ENCODE measurements around the gene PIK3CA. TPM values are rescaled to one million over a fixed set of nuclear protein-coding genes. Genes with fewer than 3 reads are reported as not detected.

The PIK3CA gene
- total and polyA plus RNA-seq, 10 of the 15 experiments (the other 5 are each of a cell fraction or from before 2014, with no cell fraction given): 3.0 to 18.6 (median 9.0) TPM

DNA sequence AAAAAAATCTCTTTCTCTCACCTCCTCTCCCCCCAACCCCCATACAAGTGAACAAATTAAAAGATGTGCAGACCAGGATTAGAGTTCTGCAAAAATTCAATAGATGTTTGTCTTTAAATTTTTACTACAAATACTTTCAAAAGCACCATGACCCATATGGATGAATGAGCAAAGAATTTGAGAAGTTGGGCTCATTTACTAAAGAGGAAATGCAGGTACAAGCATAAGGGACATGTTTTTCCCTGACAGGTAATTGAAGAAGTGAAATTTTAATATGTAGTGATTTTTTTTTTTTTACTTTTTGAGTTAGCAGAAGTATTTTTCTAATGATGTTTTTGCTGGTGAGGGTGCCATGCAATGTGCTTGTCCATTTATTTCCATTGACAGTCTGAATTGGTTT lies 15.3 kb downstream of the PIK3CA start:
- FAIRE-seq: no peak
- no peak overlapping the region for H3K27ac ChIP-seq (ENCODE audit: control insufficient read depth, insufficient read depth)
- H3K4me2 ChIP-seq (ENCODE audit: control insufficient read depth, insufficient read depth): no peak overlapping the region
- no peak overlapping the region for H2AFZ ChIP-seq (ENCODE audit: control insufficient read depth, low read depth, low read length)
- BruUV-seq (replicated peaks): no TSS peak
- H3K27me3 ChIP-seq (replicated peaks in 1 of 2; ENCODE audit: control insufficient read depth in 2 of 2, insufficient read depth in 2 of 2, low read length in 1 of 2): no peaks in the 10 kb centered on the region
- TF ChIP-seq YY1 (IDR thresholded peaks at IDR 0.05; ENCODE audit: low read depth, low read length) (no peak), SMC3 (IDR thresholded peaks at IDR 0.05; ENCODE audit: borderline replicate concordance, low read length) (no peak), HDGF (IDR thresholded peaks at IDR 0.05) (no peak), MYB (IDR thresholded peaks at IDR 0.05; ENCODE audit: borderline replicate concordance, low read depth, low read length) (no peak), PAX8 (IDR thresholded peaks at IDR 0.05) (no peak), PML (IDR thresholded peaks at IDR 0.05; ENCODE audit: low read length) (no peak), POLR2AphosphoS5 (IDR thresholded peaks at IDR 0.05; ENCODE audit: low read length) (no peak), ZSCAN29 (IDR thresholded peaks at IDR 0.05) (no peak)
- TF ChIP-seq, protein P1, sequence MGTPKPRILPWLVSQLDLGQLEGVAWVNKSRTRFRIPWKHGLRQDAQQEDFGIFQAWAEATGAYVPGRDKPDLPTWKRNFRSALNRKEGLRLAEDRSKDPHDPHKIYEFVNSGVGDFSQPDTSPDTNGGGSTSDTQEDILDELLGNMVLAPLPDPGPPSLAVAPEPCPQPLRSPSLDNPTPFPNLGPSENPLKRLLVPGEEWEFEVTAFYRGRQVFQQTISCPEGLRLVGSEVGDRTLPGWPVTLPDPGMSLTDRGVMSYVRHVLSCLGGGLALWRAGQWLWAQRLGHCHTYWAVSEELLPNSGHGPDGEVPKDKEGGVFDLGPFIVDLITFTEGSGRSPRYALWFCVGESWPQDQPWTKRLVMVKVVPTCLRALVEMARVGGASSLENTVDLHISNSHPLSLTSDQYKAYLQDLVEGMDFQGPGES (IDR thresholded peaks at IDR 0.05): no peak
- H3K4me3 ChIP-seq: no peak overlapping the region
- H3K79me2 ChIP-seq (ENCODE audit: control insufficient read depth, insufficient read depth, low read length): peaks cover 9% of the 10 kb centered on the region
- intact Hi-C loops (cut with micrococcal nuclease; ENCODE audit: unreplicated experiment) (no loop called here), in situ Hi-C loops (cut with MboI) (no loop called here)
- H3K9me3 ChIP-seq (replicated peaks; ENCODE audit: control insufficient read depth, insufficient read depth, low read length): no peaks in the 10 kb centered on the region; the same call in 2 of the 3 replicates
- ChIA-PET CTCF (interaction anchor here (0.8 kb wide), 1 partner anchor 10 kb away, joined by 4 read pairs; no protein-coding TSS in a partner anchor), RAD21 (ENCODE audit: unreplicated experiment) (no interaction called here), SMC1A (ENCODE audit: uncharacterized antibody, unreplicated experiment) (interaction anchor here (1.1 to 1.2 kb wide), 2 partner anchors 14 to 19 kb away, joined by 3 read pairs; no protein-coding TSS in a partner anchor), POLR2A (no interaction called here)
- no peaks in the 10 kb centered on the region; a peak in 1 of 4 replicates for H3K36me3 ChIP-seq (ENCODE audit: control insufficient read depth in 2 of 2, insufficient read depth in 2 of 2, low read length in 1 of 2)
- H4K20me1 ChIP-seq (ENCODE audit: control insufficient read depth, insufficient read depth): no peaks in the 10 kb centered on the region
- no peak for DNase-seq (ENCODE audit: low read depth, low spot score)
- ATAC-seq: no peak
- H3K9ac ChIP-seq (ENCODE audit: control insufficient read depth, insufficient read depth, low read length): no peak overlapping the region
- H3K4me1 ChIP-seq (ENCODE audit: control insufficient read depth, insufficient read depth, low read length): peaks cover 8% of the 10 kb centered on the region; the same call in 1 of the 2 replicates

DNA sequence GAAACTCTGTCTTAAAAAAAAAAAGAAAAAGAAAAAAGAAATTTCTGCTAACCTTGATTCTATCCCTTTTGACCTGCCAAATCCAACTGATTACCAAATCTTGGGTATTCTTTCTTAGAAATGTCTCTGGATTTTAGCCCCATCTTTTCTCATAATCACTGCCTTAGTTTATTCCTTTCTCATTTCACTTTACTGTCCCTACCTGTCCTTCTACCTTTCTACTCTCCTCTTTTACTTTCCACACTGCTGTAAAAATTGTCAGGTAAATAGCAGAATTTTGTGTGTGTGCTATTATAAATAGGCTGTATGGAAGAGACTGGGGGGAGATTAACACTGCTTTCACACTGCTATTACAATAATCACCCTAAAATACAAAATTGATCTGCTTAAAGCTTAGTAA lies 16.7 kb downstream of the PIK3CA start:
- H3K27me3 ChIP-seq (replicated peaks in 1 of 2; ENCODE audit: control insufficient read depth in 2 of 2, insufficient read depth in 2 of 2, low read length in 1 of 2): no peaks in the 10 kb centered on the region
- ATAC-seq (no peak), FAIRE-seq (no peak), DNase-seq (ENCODE audit: low read depth, low spot score) (no peak)
- SMC1A ChIA-PET (ENCODE audit: uncharacterized antibody, unreplicated experiment): no interaction called here
- no TSS peak for BruUV-seq (replicated peaks)
- no peaks in the 10 kb centered on the region for H3K36me3 ChIP-seq (ENCODE audit: control insufficient read depth in 2 of 2, insufficient read depth in 2 of 2, low read length in 1 of 2)
- no peaks in the 10 kb centered on the region for H4K20me1 ChIP-seq (ENCODE audit: control insufficient read depth, insufficient read depth)
- H2AFZ ChIP-seq (ENCODE audit: control insufficient read depth, low read depth, low read length): no peak overlapping the region
- no peak overlapping the region for H3K4me2 ChIP-seq (ENCODE audit: control insufficient read depth, insufficient read depth)
- H3K9me3 ChIP-seq (replicated peaks; ENCODE audit: control insufficient read depth, insufficient read depth, low read length): no peaks in the 10 kb centered on the region; the same call in 2 of the 3 replicates
- POLR2A ChIA-PET: no interaction called here
- peaks cover 3% of the 10 kb centered on the region; the same call in 1 of the 2 replicates for H3K4me1 ChIP-seq (ENCODE audit: control insufficient read depth, insufficient read depth, low read length)
- intact Hi-C loops (cut with micrococcal nuclease; ENCODE audit: unreplicated experiment) (no loop called here), in situ Hi-C loops (cut with MboI) (no loop called here)
- no peak overlapping the region for H3K4me3 ChIP-seq
- CTCF ChIA-PET: interaction anchor here (1.5 kb wide), 1 partner anchor 8 kb away, joined by 3 read pairs; no protein-coding TSS in a partner anchor
- no peak overlapping the region for H3K9ac ChIP-seq (ENCODE audit: control insufficient read depth, insufficient read depth, low read length)
- RAD21 ChIA-PET (ENCODE audit: unreplicated experiment): no interaction called here
- H3K27ac ChIP-seq (ENCODE audit: control insufficient read depth, insufficient read depth): no peak overlapping the region
- peaks cover 4% of the 10 kb centered on the region for H3K79me2 ChIP-seq (ENCODE audit: control insufficient read depth, insufficient read depth, low read length)
- TF ChIP-seq YY1 (IDR thresholded peaks at IDR 0.05; ENCODE audit: low read depth, low read length): no peak
- TF ChIP-seq ETV6 (conservative IDR thresholded peaks at IDR 0.05 in 1 of 2, IDR thresholded peaks at IDR 0.05 in 1 of 2; ENCODE audit: borderline replicate concordance in 1 of 2, low read depth in 1 of 2): no peak
- no peak for TF ChIP-seq SREBF1 (IDR thresholded peaks at IDR 0.05; ENCODE audit: low read length)
- TF ChIP-seq ZNF384 (IDR thresholded peaks at IDR 0.05; ENCODE audit: borderline replicate concordance, low read depth, low read length): no peak
- no peak for TF ChIP-seq EGR1 (IDR thresholded peaks at IDR 0.05; ENCODE audit: borderline replicate concordance in 1 of 2, low read depth in 2 of 2, low read length in 2 of 2)
- TF ChIP-seq GABPA (IDR thresholded peaks at IDR 0.05; ENCODE audit: low read depth): no peak
- TF ChIP-seq PAX8 (IDR thresholded peaks at IDR 0.05): no peak
- TF ChIP-seq SMAD1 (IDR thresholded peaks at IDR 0.05; ENCODE audit: low read depth, partially characterized antibody): no peak
- TF ChIP-seq EP300 (IDR thresholded peaks at IDR 0.05; ENCODE audit: borderline replicate concordance in 1 of 2, control insufficient read depth in 1 of 2, low read depth in 2 of 2, low read length in 2 of 2): no peak

All from GM12878 (cell line).